ENCODE data around the gene PAGE5. TPM values are rescaled to one million over a fixed set of nuclear protein-coding genes. Genes with fewer than 3 reads are reported as not detected.

PAGE5 gene, protein sequence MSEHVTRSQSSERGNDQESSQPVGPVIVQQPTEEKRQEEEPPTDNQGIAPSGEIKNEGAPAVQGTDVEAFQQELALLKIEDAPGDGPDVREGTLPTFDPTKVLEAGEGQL
- not detected in 2 replicates for total RNA-seq

DNA sequence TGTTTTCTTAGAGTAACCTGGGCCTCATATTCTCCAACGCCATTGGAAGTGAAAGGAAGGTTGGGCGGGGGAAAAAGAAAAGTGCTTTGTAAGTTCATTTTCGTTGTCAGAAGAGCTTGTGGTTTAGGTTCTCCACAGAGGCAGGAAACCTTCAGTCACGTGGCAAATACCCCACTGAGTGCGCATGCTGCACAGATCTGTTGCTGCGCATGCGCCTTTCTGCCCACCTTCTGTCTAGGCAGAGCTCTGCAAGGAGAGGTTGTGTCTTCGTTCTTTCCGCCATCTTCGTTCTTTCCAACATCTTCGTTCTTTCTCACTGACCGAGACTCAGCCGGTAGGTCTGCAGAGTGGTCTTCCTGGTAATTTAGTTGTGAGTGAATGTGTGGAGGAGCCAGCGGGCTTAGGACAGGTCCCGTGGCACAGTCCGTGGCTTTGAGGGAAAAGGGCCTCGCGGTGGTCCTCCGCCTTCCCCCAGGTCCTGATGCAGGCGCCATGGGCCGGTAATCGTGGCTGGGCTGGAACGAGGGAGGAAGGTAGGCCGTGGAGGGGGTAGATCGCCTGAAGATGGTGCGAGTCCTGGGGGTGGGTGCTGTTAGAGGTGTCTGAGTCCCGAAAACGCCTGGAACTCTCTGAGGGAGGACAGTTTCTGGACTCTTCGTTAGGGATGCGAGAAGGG is at the start of gene PAGE5:
TSS of gene PAGE5 (plus strand) at position 228 of the 676 bp plus-strand sequence. CDS start 1,037 bp downstream, outside the sequence.
- no peak for DNase-seq (ENCODE audit: low read depth, low spot score)

- no peak for DNase-seq (ENCODE audit: low read depth, low spot score)
Observed at GRCh38 chrX:55187281-55187680, 32.9 kb upstream of the PAGE5 start.

DNA sequence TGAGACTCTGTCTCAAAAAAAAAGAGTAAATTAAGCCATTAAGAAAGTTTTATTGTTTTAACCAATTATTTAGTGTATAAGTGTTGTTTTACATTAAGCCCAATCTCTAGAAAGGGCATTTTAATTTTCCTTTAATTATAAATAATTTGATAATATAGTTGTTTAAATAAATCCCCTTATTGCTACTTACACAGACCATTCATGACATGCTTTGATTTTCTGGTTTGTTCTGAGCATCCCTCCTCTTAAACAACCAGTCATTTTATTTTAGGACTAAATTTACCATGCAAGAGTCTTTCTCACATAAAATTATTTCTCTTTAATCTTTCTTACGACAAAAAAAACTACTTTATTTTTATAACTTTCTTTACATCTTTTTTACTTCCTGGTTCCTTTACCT is 23.5 kb upstream of the PAGE5 start:
- no peak for DNase-seq (ENCODE audit: low read depth, low spot score)

DNA sequence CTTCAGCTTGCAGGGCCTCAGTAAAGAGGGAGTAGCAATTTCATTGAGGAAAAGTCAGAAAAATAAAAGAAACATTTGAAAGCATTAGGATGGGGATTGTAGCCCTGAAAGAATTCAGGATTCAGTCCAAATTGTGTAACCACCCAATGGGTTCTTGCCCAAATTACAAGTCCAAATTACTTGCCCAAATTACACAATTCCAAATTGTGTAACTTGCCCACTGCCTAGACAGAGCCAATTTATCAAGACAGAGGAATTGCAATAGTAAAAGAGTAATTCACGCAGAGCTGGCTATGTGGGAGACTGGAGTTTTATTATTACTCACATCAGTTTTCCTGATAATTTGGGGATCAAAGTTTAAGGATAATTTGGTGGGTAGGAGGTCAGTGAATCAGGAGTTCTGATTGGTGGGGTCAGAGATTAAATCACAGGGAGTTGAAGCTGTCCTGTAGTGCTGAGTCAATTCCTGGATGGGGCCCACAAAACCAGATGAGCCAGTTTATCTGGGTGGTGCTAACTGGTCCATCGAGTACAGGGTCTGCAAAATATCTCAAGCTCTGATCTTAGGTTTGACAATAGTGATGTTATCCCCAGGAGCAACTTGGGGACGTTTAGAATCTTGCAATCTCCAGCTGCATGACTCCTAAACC is 18.1 kb upstream of the PAGE5 start:
- DNase-seq (ENCODE audit: low read depth, low spot score) = no peak

GRCh38 chrX:55206162-55206941 is 13.8 kb upstream of the PAGE5 start:
- no peak for DNase-seq (ENCODE audit: low read depth, low spot score)

- DNase-seq (ENCODE audit: low read depth, low spot score) = no peak
Observed at GRCh38 chrX:55210931-55211677, 9.0 kb upstream of the PAGE5 start.

GRCh38 chrX:55213381-55213780 is 6.8 kb upstream of the PAGE5 start:
- DNase-seq (ENCODE audit: low read depth, low spot score) = no peak

- DNase-seq (ENCODE audit: low read depth, low spot score) = no peak
Observed at GRCh38 chrX:55240788-55241340, 20.7 kb downstream of the PAGE5 start.

GRCh38 chrX:55253528-55253927 is 33.4 kb downstream of the PAGE5 start:
- DNase-seq (ENCODE audit: low read depth, low spot score) = no peak

- DNase-seq (ENCODE audit: low read depth, low spot score) = no peak
Observed at GRCh38 chrX:55260806-55261205, 40.7 kb downstream of the PAGE5 start.

- no peak for DNase-seq (ENCODE audit: low read depth, low spot score)
Observed at GRCh38 chrX:55264816-55265215, 44.7 kb downstream of the PAGE5 start, which contains the start of gene PAGE3. Gene PAGE3 (minus strand): TSS chrX:55264916. CDS start chrX:55263903, 1,013 bp downstream.

Other genes starting within 250 kb of the PAGE5 start
- gene PFKFB1, start 226.2 kb upstream of the PAGE5 start, total RNA-seq = not detected in 2 replicates
- gene APEX2, start 220.0 kb upstream of the PAGE5 start, total RNA-seq = 9.9 and 11.4 TPM in 2 replicates
- gene ALAS2, start 189.4 kb upstream of the PAGE5 start, total RNA-seq = not detected in 2 replicates
- gene PAGE2B, start 145.3 kb upstream of the PAGE5 start, total RNA-seq = not detected in 2 replicates
- not detected in 2 replicates for gene PAGE2, start 131.3 kb upstream of the PAGE5 start, total RNA-seq
- gene PAGE3, start 44.6 kb downstream of the PAGE5 start, total RNA-seq = not detected in 2 replicates
- 23.4 and 30.6 TPM in 2 replicates for gene MAGEH1, start 231.8 kb downstream of the PAGE5 start, total RNA-seq